Measurements from ENCODE around the gene DCAF15. TPM values are rescaled to one million over a fixed set of nuclear protein-coding genes. Genes with fewer than 3 reads are reported as not detected.

DCAF15 gene
- total RNA-seq, 2 donors from 2014 or later: 17.1 to 19.2 TPM

DNA sequence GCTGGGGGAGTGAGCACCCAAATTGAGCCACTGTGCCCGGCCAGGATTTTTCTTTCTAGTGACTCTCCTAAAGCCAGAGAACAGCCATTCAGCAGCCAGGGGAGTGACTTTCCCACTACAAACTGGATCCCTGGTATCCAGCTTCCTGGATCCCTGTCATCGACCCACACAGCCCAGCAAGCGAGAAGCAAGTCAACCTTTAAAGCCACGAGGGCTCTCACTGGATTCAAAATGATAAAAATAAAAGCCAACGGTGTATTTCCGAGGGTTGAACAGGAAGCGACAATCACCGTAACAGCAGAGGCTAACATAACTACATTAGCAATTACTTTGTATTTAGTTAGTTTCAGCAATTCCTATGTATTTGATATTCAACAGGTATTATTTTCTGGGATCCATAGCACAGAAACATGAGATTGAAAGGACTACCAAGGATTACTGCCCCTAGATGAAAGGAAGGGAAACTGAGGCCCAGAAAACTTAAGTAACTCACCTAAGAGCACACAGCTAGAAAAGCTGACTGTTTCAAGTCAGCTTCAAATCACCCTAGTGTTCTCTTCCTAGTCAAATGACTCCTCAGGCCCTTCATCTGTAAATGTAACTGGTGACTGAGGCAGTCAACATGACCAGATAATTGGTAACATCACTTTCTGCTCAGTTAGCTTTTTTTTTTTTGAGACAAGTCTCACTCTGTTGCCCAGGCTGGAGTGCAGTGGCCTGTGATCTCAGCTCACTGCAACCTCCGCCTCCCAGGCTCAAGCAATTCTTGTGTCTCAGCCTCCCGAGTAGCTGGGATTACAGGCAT, 51.1 kb downstream of the DCAF15 start:
- ATAC-seq (no peak), DNase-seq (no peak)
- intact Hi-C loops (cut with DNase I): no loop called here

- ATAC-seq (no peak), DNase-seq (peak; percentile 65)
- intact Hi-C loops (cut with DNase I): no loop called here
These were observed 52.5 kb downstream of the DCAF15 start for GRCh38 chr19:14004619-14005348.

GRCh38 chr19:14005349-14006084, 53.2 kb downstream of the DCAF15 start:
- intact Hi-C loops (cut with DNase I): no loop called here
- ATAC-seq: peak; percentile 75 to 82
- DNase-seq: peak; percentile 93

DNA sequence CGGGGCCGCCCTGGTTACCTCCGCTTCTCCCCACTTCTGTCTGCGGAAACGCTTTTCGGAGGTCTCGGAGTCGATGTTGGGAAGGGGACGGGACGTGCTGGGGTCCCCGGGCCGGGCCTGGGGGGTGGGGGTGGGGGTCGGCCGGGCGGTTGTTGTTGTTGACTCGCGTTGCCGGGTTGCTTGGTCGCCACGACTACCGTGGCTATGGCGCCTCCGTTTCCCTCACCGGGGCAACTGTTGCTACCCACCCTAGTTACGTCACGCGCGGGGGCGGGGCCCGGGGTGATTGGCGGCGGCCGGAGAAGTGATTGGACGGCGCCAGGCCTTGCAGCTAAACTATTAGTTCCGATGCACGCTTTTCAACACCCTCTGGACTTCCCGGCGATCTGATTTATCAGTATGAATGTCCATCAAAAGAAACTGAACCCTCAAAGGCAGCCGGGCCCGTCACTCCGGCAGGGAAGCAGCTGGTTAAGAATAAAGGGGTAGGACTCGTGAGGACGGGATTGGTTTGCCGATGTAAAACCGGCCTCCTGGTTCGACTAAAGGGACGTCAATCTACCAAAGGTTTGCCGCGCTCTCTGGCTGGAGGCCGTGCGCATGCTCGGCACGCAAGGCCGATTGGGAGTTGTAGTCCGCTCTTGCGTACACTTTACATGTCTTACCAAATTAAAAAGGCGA, 53.9 kb downstream of the DCAF15 start, which contains the start of gene RFX1:
RFX1 (minus strand) TSS at position 236 of the 681 bp plus-strand sequence. CDS start 12,477 bp downstream, outside the sequence.
- peak; percentile 91 for ATAC-seq
- intact Hi-C loops (cut with DNase I): no loop called here
- peak; percentile 100 for DNase-seq

DNA sequence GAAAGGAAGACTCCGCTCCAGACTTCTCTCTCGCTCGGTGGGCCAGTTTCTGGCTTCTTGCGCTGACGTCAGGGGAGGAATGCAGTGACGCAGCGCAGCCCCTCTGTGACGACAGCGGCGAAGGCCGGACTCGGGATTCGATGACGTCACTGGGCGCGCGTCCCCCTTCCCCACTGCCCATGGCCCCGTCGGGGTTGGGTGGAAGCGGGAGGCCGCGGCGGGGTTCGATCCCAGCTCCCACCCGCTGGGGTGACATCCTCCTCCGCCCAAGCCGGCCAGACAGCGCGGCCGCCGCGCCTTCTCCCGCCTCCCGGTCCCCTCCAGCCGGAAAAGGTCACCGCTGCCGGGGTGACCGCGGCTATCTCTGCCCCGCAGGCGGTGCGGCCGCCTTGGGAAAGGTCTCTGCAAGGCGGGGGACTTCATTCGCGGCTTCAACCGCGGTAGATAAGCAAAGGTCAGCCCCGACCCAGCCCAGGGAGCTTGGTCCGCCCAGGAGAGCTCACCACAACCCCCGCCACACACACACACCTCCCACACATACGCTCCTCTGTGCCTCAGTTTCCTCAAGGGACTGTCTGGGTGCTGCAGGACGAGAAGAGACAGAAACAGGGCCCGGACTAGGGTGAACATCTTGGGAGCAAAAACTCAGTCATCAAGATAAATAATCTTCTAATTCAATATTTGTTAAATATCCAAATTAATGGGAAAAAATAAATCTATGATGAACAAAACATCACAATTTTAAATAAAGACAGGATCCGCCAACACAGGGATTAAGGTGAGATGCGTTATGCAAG, 54.7 kb downstream of the DCAF15 start:
- ATAC-seq (peak; percentile 34 to 57), DNase-seq (peak; percentile 90)
- intact Hi-C loops (cut with DNase I): no loop called here

Other genes with a start within 250 kb of the DCAF15 start
- 10 to 100 TPM; 15.8 to 16.4 TPM for gene MRI1, start 188.0 kb upstream of the DCAF15 start, total RNA-seq
- gene C19orf53, start 178.1 kb upstream of the DCAF15 start, total RNA-seq: 10 to 100 TPM; 82.6 to 83.2 TPM
- 1 to 10 TPM; 3.4 to 7.3 TPM for gene ZSWIM4, start 157.1 kb upstream of the DCAF15 start, total RNA-seq
- gene NANOS3, start 75.4 kb upstream of the DCAF15 start, total RNA-seq: 1 to 10 TPM; 1.0 to 1.2 TPM
- gene BRME1, start 46.4 kb upstream of the DCAF15 start, total RNA-seq: 1 to 10 TPM in 1 of 2 donors, under 1 TPM in 1; 0.62 to 1.1 TPM
- 10 to 100 TPM; 19.4 to 20.5 TPM for gene CC2D1A, start 46.3 kb upstream of the DCAF15 start, total RNA-seq
- gene PODNL1, start 14.1 kb upstream of the DCAF15 start, total RNA-seq: 1 to 10 TPM; 1.1 to 1.4 TPM
- 10 to 100 TPM; 11.0 to 12.3 TPM for gene RFX1, start 53.8 kb downstream of the DCAF15 start, total RNA-seq
- not detected for gene RLN3, start 75.6 kb downstream of the DCAF15 start, total RNA-seq
- gene IL27RA, start 79.3 kb downstream of the DCAF15 start, total RNA-seq: 1 to 10 TPM; 4.7 to 6.2 TPM
- gene PALM3, start 109.6 kb downstream of the DCAF15 start, total RNA-seq: under 1 TPM; 0.50 to 0.88 TPM
- gene MISP3, start 120.3 kb downstream of the DCAF15 start, total RNA-seq: 1 to 10 TPM; 4.6 to 5.7 TPM
- gene C19orf67, start 133.3 kb downstream of the DCAF15 start, total RNA-seq: not detected
- gene SAMD1, start 138.2 kb downstream of the DCAF15 start, total RNA-seq: 10 to 100 TPM; 33.4 to 39.1 TPM
- 100 to 1,000 TPM; 348 to 418 TPM for gene PRKACA, start 165.3 kb downstream of the DCAF15 start, total RNA-seq
- 1 to 10 TPM in 1 of 2 donors, under 1 TPM in 1; 0.92 to 3.0 TPM for gene ASF1B, start 184.1 kb downstream of the DCAF15 start, total RNA-seq